Measurements from ENCODE around the gene MIPEP. TPM values are rescaled to one million over a fixed set of nuclear protein-coding genes. Genes with fewer than 3 reads are reported as not detected.

Gene MIPEP
- total RNA-seq, 2 donors from 2014 or later: 12.1 to 15.2 TPM

DNA sequence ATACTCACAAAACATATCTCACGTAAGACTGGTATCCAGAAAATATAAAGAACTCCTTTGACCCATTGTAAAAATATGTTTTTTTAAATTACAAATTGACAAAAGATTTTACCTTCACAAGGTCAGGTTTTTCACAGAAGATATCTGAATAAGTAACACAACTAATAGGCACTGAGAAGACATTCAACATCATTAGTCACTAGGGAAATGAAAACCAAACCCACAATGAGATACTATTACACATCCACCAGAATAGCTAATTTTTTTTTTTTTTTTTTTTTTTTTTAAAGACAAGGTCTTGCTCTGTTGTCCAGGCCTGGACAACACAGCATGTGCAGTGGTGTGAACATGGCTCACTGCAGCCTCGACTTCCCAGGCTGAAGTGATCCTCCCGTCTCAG is 157.5 kb downstream of the MIPEP start:
- no peak for DNase-seq
- H3K27me3 Mint-ChIP-seq (ENCODE audit: low read depth): no peaks in the 10 kb centered on the region
- no peak overlapping the region for H3K4me3 Mint-ChIP-seq
- H3K9me3 Mint-ChIP-seq: no peaks in the 10 kb centered on the region
- no peaks in the 10 kb centered on the region for H3K36me3 Mint-ChIP-seq (ENCODE audit: insufficient read depth in 2 of 2)
- no peak for ATAC-seq (replicated peaks in 1 of 2)
- H3K4me1 Mint-ChIP-seq (ENCODE audit: low read depth): no peaks in the 10 kb centered on the region
- H3K27ac Mint-ChIP-seq: no peak overlapping the region

DNA sequence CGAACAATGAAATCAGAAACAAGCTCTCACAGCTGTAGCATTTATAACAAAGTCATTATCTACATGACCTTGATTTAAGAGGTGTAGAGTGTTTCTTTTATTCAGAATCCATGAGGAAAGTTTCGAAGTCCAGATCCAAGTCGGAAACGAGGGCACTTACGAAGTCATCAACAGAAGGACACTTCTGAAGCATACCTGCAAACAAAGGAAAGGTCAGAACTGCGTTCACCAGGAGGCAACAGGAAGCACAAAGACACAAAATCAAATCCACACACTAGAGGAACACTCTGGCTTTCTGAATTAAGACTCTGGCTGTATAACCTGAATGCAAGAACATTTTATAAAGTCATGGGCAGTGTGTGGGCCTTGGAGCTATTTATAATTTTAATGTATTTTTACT is 158.9 kb downstream of the MIPEP start:
- no peak overlapping the region for H3K27ac Mint-ChIP-seq
- DNase-seq: no peak
- H3K4me1 Mint-ChIP-seq (ENCODE audit: low read depth): no peaks in the 10 kb centered on the region
- no peaks in the 10 kb centered on the region for H3K27me3 Mint-ChIP-seq (ENCODE audit: low read depth)
- H3K36me3 Mint-ChIP-seq (ENCODE audit: insufficient read depth in 2 of 2): no peaks in the 10 kb centered on the region
- H3K9me3 Mint-ChIP-seq: no peaks in the 10 kb centered on the region
- no peak for ATAC-seq (replicated peaks in 1 of 2)
- H3K4me3 Mint-ChIP-seq: no peak overlapping the region

DNA sequence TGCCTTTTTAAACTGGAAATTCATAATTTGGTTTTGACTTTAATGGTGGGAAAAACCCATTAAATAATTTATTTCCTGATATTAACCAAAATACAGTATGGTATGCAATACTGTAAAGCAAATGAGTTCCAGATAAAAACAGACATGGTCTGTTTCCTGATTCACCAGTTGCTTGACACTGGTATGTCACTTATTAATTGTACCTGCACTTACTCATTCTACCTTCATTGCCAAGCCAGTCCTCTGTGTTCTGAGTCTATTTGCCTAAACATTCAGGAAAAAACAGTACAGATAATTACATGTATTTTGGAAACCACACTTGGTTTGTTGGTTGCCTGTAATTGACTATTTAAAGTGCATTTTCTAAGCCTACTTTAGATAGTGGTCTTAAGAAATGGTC is 159.7 kb downstream of the MIPEP start:
- no peaks in the 10 kb centered on the region for H3K4me1 Mint-ChIP-seq (ENCODE audit: low read depth)
- no peaks in the 10 kb centered on the region for H3K36me3 Mint-ChIP-seq (ENCODE audit: insufficient read depth in 2 of 2)
- ATAC-seq (replicated peaks in 1 of 2) (no peak), DNase-seq (no peak)
- H3K4me3 Mint-ChIP-seq: no peak overlapping the region
- no peaks in the 10 kb centered on the region for H3K9me3 Mint-ChIP-seq
- H3K27ac Mint-ChIP-seq: no peak overlapping the region
- H3K27me3 Mint-ChIP-seq (ENCODE audit: low read depth): no peaks in the 10 kb centered on the region

DNA sequence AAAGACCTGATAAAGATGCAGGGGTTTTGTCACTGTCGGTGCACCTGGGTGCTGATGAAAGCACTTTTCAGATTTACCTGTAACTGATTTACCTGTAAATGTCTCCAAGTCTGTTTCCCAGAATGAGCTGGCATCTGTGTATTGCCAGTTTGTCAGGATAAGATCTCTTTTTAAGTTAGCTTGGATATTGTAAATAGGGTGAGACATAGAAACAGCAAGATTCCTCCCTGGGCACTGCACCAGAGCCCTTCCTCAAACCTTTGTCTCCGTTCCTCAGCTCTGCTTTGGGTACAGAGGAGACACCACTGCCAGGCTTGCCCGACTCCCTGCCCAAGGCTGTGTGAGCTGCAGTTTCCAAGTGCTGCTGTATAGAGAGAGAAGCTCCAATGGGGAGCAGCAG is 160.4 kb downstream of the MIPEP start:
- Mint-ChIP-seq H3K4me1 (ENCODE audit: low read depth) (peaks cover 3% of the 10 kb centered on the region), H3K27me3 (ENCODE audit: low read depth) (no peaks in the 10 kb centered on the region), H3K4me3 (no peak overlapping the region), H3K27ac (no peak overlapping the region), H3K36me3 (ENCODE audit: insufficient read depth in 2 of 2) (no peaks in the 10 kb centered on the region), H3K9me3 (no peaks in the 10 kb centered on the region)
- ATAC-seq (replicated peaks in 1 of 2) (no peak), DNase-seq (no peak)

DNA sequence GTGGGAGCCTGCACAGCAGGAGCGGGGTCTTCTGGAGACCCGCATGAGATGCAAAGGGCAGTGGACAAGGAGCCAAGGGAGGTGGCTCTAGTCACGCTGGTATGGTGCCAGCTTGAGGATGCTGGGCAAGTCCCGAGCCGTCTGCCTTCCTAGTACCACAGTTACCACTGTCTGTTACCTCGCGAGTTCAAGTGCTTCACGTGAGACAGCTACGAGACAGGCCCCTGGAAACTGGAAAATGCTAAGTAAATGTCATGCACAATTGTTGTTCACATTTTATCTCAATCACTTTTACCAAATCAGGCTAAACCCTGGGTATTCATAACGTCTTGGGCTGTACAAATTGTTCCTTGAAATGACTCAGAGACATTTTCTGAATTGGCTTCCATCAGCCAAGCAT is 163.3 kb downstream of the MIPEP start:
- Mint-ChIP-seq H3K36me3 (ENCODE audit: insufficient read depth in 2 of 2) (no peaks in the 10 kb centered on the region), H3K27me3 (ENCODE audit: low read depth) (no peaks in the 10 kb centered on the region), H3K4me1 (ENCODE audit: low read depth) (peaks cover 7% of the 10 kb centered on the region), H3K27ac (no peak overlapping the region), H3K9me3 (no peaks in the 10 kb centered on the region), H3K4me3 (no peak overlapping the region)
- DNase-seq (no peak), ATAC-seq (replicated peaks in 1 of 2) (no peak)

DNA sequence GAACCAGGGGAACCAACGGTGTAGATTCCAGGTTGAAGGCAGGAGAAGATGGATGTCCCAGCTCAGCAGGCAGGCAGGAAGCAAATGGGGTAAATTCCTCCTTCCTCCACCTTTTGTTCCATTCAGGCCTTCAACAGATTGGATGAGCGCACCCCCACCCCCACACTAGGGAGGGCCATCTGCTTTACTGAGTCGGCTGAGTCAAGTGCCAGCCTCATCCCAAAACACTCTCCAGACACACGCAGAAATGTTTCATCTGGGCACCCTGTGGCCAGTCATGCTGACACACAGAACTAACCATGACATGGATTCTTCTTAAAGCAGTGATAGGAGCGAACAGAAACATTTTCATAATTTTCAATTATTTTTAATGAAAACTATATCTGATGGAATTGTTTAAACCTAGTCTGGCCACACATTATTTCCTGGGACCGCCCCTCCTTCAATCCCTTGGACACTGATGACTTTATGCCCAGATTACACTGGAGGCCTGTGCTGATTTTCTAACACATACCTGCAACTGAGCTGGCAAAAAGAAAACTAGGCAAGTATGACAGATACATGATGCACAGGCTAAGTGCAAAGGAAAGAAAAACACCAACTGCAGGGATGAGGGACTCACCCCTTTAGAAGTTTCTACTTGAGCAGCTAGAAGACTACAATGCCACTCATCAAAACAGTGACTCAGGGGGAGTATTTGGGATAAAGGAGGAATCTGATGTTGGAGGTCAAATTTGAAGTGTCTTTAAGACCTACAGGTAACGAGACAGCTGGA is 164.8 kb downstream of the MIPEP start:
- Mint-ChIP-seq H3K36me3 (ENCODE audit: insufficient read depth in 2 of 2) (no peaks in the 10 kb centered on the region), H3K27me3 (ENCODE audit: low read depth) (no peaks in the 10 kb centered on the region), H3K4me1 (ENCODE audit: low read depth) (peaks cover 8% of the 10 kb centered on the region), H3K4me3 (no peak overlapping the region), H3K9me3 (no peaks in the 10 kb centered on the region), H3K27ac (no peak overlapping the region)
- no peak for ATAC-seq (replicated peaks in 1 of 2)
- DNase-seq: no peak

DNA sequence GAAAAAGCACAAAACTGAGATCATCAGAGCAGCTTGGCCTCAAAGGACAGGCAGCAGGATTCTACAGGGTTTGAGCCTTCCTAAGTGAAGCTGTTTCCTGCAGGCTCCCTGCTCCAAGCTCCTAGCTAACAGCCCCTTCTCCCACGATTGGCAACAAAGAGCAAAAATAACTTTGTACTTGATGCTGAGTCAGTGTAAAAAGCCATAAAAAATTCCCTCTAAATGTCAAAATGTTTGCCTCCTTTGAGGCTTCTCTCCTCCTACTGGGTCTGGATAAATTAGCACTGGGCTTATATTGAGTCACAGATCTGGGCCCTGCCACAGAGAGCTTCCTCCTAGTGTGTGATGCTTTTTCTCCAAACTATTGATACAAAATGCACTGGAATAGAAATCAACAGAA is 165.7 kb downstream of the MIPEP start:
- H3K4me3 Mint-ChIP-seq: no peak overlapping the region
- H3K27ac Mint-ChIP-seq: no peak overlapping the region
- H3K27me3 Mint-ChIP-seq (ENCODE audit: low read depth): no peaks in the 10 kb centered on the region
- no peaks in the 10 kb centered on the region for H3K36me3 Mint-ChIP-seq (ENCODE audit: insufficient read depth in 2 of 2)
- no peak for DNase-seq
- ATAC-seq (replicated peaks in 1 of 2): no peak
- H3K9me3 Mint-ChIP-seq: no peaks in the 10 kb centered on the region
- H3K4me1 Mint-ChIP-seq (ENCODE audit: low read depth): peaks cover 17% of the 10 kb centered on the region

DNA sequence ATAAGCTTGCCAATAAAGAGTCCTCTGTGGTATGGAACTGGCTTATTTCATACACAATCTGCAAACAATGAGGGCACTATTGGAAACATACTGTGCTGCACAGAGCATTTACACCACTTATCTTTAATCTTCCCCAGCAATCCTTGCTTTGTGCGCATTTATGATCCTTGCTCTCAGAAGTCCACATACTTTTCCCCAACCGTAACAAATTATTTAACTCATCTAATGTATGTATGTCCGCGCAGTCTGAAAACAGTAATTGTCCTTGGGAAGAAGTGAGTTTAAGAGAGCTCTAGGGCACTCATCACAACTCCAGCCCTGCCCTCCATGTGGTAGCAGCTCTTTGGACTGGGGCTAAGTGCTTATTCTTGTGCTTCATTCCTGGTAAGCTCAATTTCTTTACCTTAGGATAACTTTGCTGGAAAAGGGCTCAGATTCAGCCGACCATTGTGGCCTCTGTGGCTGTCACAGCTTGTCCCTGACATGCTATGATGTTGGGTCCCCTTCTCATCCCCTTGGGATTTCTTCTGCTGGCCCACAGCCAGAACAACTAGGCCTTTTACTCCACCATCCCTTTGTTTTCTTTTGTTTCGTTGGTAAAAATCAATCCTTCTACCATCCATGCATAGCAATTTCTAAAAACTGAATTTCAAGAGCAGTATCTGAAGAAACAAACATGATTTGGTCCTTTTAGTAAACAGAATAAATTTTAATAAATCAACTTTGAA is 166.3 kb downstream of the MIPEP start:
- H3K36me3 Mint-ChIP-seq (ENCODE audit: insufficient read depth in 2 of 2): no peaks in the 10 kb centered on the region
- H3K4me1 Mint-ChIP-seq (ENCODE audit: low read depth): peaks cover 21% of the 10 kb centered on the region
- H3K9me3 Mint-ChIP-seq: no peaks in the 10 kb centered on the region
- H3K27ac Mint-ChIP-seq: no peak overlapping the region
- H3K27me3 Mint-ChIP-seq (ENCODE audit: low read depth): no peaks in the 10 kb centered on the region
- no peak for DNase-seq
- no peak overlapping the region for H3K4me3 Mint-ChIP-seq
- no peak for ATAC-seq (replicated peaks in 1 of 2)

DNA sequence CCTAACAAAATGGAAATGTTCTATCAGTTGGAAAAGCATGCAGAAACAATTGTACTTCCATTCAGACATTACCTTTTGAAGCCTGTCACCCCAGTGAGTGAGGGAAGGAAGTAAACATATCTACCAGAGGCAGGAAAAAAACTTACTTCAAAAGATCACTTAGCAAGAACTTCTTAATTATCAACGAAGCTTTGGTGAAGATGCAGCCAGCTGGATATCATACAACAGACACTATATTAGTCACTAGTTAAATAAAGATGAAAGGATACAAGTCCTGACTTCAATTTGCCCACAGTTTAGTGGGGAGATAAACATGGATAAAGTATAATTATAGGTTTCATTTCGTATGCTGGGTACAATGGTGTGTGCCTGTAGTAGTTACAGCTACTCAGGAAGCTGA is 170.2 kb downstream of the MIPEP start:
- peaks cover 0 to 2% of the 10 kb centered on the region in 2 donors for H3K9me3 Mint-ChIP-seq
- H3K36me3 Mint-ChIP-seq (ENCODE audit: insufficient read depth in 2 of 2): peaks cover 2% of the 10 kb centered on the region in 2 donors
- ATAC-seq (replicated peaks in 1 of 2) (no peak), DNase-seq (no peak)
- H3K4me1 Mint-ChIP-seq (ENCODE audit: low read depth): peaks cover 33% of the 10 kb centered on the region
- no peak overlapping the region for H3K27ac Mint-ChIP-seq
- no peak overlapping the region for H3K4me3 Mint-ChIP-seq
- peaks cover 9% of the 10 kb centered on the region for H3K27me3 Mint-ChIP-seq (ENCODE audit: low read depth)

DNA sequence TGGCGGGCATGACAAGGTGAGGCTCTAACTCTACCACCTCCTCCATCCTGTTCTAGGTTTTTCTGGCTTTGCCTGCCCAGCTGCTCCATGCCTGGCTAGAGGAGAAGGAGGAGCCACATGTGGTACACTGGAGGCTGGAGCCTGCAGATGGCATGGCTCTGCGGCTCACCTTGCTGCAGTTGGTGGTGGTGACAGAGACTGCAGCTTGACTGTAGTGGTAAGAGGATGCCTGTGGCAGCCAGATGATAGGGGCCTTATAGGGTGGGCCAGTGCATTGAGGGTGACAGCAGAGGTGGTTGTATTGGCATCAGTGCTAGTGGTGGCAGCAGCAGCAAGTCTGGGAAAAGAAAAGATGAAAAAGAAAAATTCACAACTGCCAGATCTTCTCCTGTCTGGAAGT is 172.8 kb downstream of the MIPEP start:
- peaks cover 27% of the 10 kb centered on the region for H3K4me1 Mint-ChIP-seq (ENCODE audit: low read depth)
- ATAC-seq (replicated peaks in 1 of 2) (no peak), DNase-seq (no peak)
- H3K9me3 Mint-ChIP-seq: peaks cover 0 to 4% of the 10 kb centered on the region in 2 donors
- H3K27me3 Mint-ChIP-seq (ENCODE audit: low read depth): peaks cover 16% of the 10 kb centered on the region
- no peak overlapping the region for H3K4me3 Mint-ChIP-seq
- no peak overlapping the region for H3K27ac Mint-ChIP-seq
- H3K36me3 Mint-ChIP-seq (ENCODE audit: insufficient read depth in 2 of 2): peaks cover 8% of the 10 kb centered on the region in 2 donors

DNA sequence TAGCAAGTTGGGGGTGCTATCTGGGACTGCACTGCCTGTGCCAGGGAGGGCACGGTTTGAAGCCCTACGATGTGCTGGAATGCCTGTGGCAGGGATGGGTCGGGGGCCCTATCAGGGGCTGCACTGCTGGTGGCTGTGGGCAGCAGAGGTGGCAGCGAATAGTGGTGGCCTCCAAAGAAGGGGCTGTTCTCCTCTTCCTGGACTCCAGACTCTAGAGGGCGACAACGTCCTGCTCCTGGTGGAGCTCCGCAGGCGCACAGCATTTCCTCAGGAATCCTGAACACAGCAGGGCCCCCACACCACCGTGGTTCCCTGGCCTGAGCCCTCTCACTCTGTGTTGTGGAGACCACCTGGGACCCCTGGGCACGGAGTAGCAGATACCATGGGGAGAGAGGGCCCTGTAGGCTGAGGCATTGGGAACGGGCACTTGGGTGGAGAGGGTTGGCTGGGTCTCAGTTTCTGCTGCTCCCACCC is 173.4 kb downstream of the MIPEP start:
- Mint-ChIP-seq H3K27ac (no peak overlapping the region), H3K4me1 (ENCODE audit: low read depth) (peaks cover 27% of the 10 kb centered on the region), H3K27me3 (ENCODE audit: low read depth) (peaks cover 16% of the 10 kb centered on the region), H3K4me3 (no peak overlapping the region), H3K9me3 (peaks cover 0 to 4% of the 10 kb centered on the region in 2 donors), H3K36me3 (ENCODE audit: insufficient read depth in 2 of 2) (peaks cover 8% of the 10 kb centered on the region in 2 donors)
- ATAC-seq (replicated peaks in 1 of 2) (no peak), DNase-seq (no peak)

DNA sequence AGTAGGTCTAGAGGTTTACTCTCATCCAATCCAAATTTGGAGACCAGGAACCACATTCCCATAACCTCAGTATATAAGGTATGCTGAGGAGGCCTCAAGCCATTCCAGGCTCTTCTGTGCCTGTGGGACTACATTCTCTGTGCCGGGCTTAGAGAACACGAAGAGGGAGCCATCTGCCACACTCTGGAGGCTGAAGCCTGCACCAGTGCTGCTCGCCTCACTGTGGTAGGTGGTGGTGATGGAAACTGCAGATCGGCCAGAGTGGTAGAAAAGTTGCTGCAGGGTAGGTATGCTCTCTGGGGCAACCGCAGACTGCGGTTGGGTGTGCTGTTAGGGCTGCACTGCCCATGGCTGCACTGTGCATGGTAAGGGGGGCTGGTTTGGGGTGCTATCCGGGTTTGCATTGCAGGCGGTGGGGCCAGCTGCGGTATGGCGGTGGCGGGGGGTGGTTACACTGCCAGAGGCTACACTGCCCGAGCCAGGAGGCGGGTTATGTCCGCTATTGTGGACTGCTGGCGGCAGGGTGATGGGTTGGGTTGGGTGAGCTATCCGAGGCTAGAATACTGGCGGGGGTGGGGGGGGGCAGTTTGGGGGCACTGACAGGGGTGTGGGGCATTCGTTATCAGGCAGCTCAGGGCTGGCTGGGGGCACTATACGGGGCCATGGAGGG is 174.0 kb downstream of the MIPEP start:
- ATAC-seq (replicated peaks in 1 of 2) (no peak), DNase-seq (no peak)
- Mint-ChIP-seq H3K27me3 (ENCODE audit: low read depth) (peaks cover 16% of the 10 kb centered on the region), H3K36me3 (ENCODE audit: insufficient read depth in 2 of 2) (peaks cover 8% of the 10 kb centered on the region in 2 donors), H3K27ac (no peak overlapping the region), H3K4me3 (no peak overlapping the region), H3K4me1 (ENCODE audit: low read depth) (peaks cover 27% of the 10 kb centered on the region), H3K9me3 (peaks cover 0 to 4% of the 10 kb centered on the region in 2 donors)

DNA sequence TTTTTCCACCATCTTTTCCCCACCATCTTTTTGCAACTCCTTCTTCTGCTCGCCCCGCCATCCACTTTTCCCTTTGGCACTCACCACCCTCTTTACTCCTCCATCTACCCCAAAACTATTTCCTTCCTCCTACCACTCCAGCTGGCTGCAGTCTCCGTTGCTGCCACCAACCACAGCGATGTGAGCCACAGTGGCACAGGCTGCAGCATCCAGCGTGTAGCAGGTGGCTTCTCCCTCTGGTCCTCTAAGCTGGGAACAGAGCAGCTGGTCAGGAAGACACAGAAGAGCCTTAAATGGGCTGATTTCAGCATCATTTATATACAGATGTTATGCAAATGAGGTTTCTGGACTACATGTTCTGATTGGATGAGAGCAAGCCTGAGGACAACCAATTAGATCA is 174.5 kb downstream of the MIPEP start:
- peaks cover 0 to 4% of the 10 kb centered on the region in 2 donors for H3K9me3 Mint-ChIP-seq
- H3K27me3 Mint-ChIP-seq (ENCODE audit: low read depth): peaks cover 16% of the 10 kb centered on the region
- ATAC-seq (replicated peaks in 1 of 2) (no peak), DNase-seq (no peak)
- H3K36me3 Mint-ChIP-seq (ENCODE audit: insufficient read depth in 2 of 2): peaks cover 8% of the 10 kb centered on the region in 2 donors
- no peak overlapping the region for H3K27ac Mint-ChIP-seq
- no peak overlapping the region for H3K4me3 Mint-ChIP-seq
- H3K4me1 Mint-ChIP-seq (ENCODE audit: low read depth): peaks cover 27% of the 10 kb centered on the region
